CD1c-positive myeloid dendritic cell (primary cell): ENCODE data around the gene ADAMTS5.

Source experiments
- DNase-seq: peaks from one replicate; pipeline ENCODE4 v3.0.0-alpha.2; 2016; ENCODE audit errors: extremely low spot score

Gene ADAMTS5

DNA sequence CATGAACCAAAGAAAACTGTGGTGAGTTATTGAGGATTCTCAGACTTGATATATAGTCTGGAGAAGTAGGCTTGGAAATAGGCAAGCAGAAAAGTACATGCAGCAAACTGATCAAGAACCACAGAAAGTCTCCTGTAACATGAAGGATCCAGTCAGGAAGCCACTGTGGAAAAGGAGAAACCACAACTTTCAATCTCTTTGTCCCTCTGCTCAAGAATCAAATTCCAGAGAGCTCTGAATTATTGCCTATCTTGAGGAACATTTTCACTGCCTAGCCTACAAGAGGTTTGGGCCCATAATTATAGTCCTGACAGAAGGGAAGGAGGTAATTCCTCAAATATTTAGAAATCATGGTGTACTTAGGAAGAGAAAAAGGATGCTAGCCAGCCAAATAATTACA is 78.6 kb downstream of the ADAMTS5 start:
- DNase-seq: no peak

DNA sequence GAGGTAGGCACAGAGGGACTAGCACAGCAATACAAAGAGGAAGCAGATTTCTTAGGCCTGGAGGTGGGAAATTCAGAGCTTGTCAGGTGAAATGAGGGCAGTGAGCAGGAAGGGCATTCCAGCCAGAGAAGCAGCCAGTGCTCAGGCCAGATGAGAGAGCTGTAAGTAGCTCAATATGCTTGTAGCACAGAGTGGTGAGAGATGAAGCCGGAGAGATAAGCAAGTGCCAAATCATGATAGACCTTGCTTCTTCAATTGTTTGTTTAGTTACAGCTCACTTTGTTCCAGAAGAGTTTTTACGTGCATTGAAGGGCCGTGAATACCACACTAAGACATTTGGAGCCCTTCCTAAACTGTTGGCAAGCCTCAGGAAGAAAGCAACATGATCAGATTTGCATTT is 79.6 kb downstream of the ADAMTS5 start:
- DNase-seq: no peak

DNA sequence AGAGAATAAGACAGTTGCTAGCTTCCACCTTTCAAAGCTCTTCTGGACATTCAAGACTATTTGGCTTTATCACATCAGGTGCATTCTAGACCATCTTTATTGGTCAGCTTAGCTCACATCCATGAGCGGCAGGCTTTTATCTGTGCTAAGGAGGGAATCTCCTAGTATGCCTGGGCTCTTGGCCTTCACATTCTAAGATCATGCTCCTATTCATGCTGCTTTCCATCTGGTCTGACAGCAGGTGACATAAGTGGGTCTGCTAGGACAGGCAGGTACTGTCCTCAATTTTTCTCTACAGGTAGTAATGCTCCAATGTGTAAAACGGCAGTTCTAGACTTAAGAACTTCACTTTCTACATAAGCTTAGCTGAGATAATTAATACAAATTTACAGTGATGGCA is 82.5 kb downstream of the ADAMTS5 start:
- no peak for DNase-seq

DNA sequence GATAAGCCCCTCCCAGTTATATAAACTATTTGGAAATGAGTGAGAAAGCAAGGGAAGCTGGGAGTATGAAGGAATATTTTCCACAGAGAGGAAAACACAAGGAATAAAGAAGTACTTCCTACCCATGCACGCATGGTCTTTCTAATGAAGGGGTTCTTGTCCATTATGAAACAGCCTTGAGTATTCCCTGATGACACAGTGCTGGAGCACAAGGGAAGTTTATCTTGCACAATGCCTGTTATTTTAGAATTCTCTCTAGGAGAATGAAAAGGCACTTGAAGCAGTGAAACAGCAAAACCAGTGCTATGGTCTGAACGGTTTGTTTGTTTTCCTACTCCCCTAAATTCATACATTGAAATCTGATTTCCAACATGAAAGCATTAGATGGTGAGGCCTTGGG is 83.1 kb downstream of the ADAMTS5 start:
- no peak for DNase-seq

DNA sequence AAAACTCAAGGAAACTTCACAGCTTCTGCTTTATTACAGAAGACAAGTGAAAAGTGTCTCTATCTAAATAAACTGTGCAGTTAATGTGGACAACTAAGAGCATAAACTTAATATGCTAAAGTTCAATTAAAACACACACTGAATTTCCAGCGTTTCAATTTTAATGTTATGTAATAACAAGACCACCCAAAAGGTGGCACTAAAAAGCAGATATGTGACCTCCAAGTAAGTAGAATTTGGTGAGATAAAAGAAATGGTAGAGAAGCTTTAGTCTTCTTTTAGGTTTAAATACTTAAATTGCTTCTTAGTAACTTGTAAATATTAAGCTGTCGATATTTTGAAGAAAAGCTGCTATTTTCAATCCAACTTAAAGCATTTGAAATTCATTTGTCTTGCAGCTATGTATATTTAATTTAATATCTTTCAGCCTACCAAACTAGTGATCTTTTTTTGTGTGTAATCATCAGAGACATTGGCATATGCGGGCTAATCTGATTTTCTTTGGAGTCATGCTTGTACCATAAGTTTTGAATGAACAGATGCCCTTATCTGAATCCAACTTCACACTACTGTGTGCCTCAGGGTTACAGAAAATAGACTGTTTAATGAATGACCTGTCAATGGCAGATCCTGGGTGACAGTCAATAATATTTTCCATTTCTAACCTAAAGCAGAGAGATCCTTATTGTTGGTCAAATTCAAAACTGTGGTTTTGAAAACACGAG is 85.2 kb downstream of the ADAMTS5 start:
- DNase-seq: peak; percentile 34

DNA sequence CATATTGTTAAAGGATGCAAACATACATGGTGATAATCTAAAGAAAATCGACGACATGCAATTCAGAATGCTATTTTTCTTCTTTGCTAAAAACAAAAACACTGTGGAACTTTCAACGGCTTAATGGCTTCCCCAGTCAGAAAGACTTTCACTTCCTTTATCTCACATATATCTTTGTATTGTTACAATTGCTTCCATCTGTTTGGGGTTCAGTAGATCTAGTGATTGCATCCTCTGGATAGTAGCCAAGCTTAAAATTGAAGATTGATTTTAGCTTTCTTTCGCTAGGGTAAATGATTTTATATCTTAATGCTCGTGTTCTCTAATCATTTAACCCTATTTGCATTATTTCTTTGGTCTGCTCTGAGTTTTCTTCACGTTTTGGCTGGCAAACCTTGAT is 89.9 kb downstream of the ADAMTS5 start:
- DNase-seq: no peak

DNA sequence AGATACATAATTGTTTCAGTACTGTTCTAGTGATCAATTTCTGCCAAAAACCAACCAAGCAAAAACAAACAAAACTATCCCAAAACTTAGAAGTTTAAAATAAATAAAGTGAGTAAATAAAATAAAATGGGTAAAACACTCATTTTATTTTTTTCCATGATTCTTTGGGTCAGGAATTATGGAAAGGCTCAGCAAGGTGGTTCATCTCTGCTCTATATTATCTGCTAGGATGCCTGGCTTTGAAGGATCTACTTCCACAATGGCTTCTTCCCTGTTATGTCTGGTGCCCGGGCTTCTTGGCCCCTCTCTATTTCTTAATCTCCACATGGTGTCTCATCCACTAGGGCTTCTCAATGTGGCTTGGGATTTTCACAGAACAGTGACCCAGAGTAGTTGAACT is 92.5 kb downstream of the ADAMTS5 start:
- no peak for DNase-seq
